HG03103 (cell line): ENCODE results near the gene MYBPC1.
"Not testable (repeated sequence)": the region's sequence is repeated elsewhere in the genome, so short reads cannot be mapped to it uniquely, and the experiment has no call there.

ENCODE experiments used
- ATAC-seq: cut with Tn5 transposase; IDR thresholded peaks from one replicate; pipeline ENCODE4 v1.9.1; 2021; ENCODE audit warnings: low read depth; ENCODE audit not compliant: unreplicated experiment

The MYBPC1 gene, protein sequence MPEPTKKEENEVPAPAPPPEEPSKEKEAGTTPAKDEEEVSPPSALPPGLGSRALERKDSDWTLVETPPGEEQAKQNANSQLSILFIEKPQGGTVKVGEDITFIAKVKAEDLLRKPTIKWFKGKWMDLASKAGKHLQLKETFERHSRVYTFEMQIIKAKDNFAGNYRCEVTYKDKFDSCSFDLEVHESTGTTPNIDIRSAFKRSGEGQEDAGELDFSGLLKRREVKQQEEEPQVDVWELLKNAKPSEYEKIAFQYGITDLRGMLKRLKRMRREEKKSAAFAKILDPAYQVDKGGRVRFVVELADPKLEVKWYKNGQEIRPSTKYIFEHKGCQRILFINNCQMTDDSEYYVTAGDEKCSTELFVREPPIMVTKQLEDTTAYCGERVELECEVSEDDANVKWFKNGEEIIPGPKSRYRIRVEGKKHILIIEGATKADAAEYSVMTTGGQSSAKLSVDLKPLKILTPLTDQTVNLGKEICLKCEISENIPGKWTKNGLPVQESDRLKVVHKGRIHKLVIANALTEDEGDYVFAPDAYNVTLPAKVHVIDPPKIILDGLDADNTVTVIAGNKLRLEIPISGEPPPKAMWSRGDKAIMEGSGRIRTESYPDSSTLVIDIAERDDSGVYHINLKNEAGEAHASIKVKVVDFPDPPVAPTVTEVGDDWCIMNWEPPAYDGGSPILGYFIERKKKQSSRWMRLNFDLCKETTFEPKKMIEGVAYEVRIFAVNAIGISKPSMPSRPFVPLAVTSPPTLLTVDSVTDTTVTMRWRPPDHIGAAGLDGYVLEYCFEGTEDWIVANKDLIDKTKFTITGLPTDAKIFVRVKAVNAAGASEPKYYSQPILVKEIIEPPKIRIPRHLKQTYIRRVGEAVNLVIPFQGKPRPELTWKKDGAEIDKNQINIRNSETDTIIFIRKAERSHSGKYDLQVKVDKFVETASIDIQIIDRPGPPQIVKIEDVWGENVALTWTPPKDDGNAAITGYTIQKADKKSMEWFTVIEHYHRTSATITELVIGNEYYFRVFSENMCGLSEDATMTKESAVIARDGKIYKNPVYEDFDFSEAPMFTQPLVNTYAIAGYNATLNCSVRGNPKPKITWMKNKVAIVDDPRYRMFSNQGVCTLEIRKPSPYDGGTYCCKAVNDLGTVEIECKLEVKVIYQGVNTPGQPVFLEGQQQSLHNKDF

DNA sequence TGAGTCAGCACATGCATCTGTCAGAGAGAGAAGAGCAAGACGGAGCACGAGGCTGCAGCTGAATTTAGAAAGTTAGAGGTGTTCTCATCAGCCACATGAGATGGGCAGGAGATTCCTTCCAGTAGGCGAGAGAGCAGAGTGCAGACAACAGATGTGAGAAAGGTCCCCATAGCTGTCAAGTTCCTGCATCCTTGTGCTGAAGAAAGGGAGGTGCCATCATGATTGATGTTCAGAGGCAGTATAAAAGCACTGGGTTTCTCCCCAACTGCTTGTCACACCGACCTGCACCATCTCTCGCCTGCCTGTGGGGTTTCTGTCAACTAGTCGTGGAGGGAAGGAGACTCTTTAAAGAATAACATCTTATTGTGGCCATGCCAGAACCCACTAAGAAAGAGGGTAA lies at the start of gene MYBPC1:
Gene MYBPC1 (plus strand): TSS at position 272 of the 400 bp plus-strand sequence. CDS start 100 bp downstream, at position 372.
- ATAC-seq: no peak

DNA sequence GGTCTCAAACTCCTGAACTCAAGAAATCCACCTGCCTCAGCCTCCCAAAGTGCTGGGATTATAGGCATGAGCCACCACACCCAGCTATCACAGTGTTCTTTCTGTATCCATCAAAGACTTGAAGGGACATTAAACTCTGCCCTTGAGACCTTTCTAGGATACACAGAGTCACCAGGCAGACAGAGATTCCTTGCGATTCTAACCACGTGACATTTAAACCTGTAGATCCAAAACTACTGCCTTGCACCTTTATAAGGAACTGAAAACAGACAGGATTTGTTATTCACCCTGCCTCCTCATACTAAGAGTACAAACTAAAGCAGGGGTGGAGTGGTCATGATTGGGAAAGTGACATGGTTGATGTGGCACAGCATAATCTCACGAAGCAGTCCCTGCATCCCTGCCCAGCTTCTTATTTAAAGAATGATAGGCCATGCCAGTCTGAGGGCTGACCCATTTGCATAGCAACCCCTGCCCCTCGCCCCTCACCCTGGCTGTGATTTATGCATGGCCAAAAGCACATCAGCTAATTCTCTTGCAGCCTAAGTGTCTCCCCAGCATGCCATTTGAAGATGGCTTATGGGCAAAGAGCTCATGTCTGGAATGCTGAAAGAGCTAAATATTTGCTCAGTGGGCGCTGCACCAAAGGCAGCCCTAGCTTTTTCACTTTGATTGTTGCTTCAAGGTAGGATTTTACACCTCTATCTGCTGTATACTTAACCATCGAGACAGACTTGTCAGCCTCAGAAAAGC lies 43.2 kb upstream of the MYBPC1 start:
- ATAC-seq: no peak

DNA sequence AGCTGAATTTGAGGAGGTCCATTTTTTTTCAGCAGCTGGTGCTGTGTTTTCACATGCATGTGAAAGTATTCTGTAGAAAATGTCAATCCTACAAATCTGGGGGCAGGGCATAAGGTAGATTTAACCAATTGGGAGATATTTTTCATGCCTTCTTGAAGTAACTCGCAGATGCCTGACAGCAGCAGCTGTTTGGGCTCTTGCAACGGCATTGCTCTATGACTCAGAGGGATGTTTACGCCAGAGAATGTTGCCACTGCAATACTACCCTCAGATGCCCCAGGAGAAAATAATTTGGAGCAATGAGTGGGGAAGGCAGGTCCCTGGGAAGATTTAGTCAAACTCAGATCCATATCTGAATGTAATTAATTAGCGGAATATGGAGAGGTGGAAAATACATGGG lies 42.5 kb upstream of the MYBPC1 start:
- ATAC-seq: no peak

DNA sequence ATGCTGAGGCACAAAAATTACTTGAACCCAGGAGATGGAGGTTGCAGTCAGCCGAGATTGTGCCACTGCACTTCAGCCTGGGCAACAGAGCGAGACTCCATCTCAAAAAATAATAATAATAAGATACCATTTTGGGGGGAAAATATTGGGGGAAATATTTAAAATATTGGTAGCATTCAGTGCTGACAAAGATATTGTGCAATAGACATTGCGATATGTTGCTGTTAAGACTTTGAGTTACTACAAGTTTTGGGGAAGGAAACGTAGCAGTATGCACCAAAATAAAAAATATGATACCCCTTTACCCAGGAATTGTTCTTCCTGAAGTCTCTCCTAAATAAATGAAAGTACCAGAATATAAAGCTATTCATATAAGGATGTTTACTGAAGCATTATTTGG lies 37.7 kb upstream of the MYBPC1 start:
- no peak for ATAC-seq

DNA sequence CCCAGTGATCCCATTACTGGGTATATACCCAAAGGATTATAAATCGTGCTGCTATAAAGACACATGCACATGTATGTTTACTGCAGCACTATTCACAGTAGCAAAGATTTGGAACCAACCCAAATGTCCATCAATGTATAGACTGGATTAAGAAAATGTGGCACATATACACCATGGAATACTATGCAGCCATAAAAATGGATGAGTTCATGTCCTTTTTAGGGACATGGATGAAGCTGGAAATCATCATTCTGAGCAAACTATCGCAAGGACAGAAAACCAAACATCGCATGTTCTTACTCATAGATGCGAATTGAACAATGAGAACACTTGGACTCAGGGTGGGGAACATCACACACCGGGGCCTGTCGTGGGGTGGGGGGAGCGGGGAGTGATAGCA lies 36.0 kb upstream of the MYBPC1 start:
- not testable (repeated sequence) for ATAC-seq

DNA sequence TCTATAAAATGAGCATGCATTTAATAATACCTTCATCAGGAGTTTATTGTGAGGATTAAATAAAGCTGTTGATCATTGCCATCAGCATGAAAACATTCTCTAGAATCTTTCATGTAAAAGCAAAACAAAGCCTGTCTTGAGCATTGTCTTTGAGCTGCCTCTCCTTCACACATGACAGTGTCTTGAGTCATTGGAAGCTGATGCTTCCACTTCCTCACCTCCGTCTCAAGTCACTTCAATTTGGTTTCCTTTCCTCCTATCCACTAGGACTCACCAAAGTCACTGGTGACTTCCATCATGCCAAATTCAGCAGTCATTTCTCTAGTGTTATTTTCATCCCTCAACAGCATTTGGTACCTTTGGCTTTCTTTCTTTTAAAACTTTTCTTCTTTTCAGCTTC lies 31.6 kb upstream of the MYBPC1 start:
- no peak for ATAC-seq

DNA sequence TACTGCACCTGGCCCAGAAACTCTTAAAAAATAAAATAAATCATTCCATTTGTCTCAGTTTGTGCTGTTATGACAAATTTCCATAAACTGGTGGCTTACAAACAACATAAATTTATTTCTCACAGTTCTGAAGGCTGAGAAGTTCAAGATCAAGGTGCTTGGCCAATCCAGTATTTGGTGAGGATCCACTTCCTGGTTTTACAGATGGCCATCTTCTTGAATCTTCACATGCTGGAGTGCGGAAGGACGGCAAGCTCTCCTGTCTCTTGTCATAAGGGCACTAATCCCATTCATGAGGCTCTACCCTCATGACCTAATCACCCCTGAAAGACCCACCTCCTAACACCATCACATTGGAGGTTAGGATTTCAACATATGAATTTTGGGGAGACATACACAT lies 29.9 kb upstream of the MYBPC1 start:
- ATAC-seq: no peak

DNA sequence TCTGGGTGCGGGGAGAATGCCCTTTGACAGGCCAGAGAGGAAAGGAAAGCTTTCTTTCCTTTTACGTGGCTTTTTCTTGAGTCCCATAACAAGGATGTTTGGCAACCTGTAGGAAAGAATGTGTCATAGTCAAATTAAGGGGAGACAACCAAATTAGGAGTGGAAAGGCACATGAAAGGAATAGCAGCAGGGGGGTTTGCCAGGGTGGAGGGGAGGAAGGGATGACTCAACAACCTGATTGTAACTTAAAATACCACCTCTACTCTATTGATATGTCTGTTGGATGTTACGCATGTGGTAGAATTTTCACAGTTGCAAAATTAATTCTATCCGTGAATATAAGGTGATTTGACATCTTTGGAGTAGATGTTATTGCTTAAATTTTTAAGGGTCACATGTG lies 28.5 kb upstream of the MYBPC1 start:
- no peak for ATAC-seq

DNA sequence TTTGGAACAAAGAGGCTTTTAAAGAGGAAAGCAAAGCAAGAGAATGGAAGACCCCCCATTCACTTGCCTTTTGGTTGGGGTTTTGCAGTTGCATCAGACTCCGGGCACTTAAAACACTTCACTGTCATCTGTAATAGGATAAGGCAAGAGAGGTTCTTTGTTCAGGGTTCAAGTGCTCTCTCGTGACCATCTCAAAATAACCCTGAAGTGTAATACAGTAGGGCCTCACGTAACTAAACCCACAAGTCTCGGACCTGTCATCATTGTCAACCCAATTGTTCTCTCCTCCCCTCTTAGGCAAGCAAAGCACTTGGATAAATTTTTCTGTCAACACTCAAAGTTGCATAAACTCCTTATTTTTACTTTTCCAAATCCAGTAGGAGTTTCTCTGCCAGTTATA lies 26.9 kb upstream of the MYBPC1 start:
- ATAC-seq: no peak

DNA sequence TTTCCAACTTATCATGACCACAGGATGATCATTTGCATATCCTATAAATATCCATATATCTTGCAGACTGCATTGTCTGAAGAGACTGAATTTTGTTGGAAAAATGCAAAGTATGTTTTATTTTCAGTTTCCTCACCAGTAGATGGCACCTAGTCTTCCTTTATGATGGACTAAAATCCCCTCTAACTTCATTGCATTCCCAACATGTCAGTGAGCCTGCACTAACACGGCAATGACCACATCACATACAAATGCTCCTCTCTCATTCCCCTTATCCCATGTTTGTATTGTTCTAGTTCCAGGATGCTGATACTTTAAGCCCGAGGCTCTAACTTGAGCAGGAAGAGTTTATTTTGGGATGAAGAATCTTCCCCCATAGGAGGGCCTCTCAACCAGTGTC lies 24.7 kb upstream of the MYBPC1 start:
- ATAC-seq: no peak

DNA sequence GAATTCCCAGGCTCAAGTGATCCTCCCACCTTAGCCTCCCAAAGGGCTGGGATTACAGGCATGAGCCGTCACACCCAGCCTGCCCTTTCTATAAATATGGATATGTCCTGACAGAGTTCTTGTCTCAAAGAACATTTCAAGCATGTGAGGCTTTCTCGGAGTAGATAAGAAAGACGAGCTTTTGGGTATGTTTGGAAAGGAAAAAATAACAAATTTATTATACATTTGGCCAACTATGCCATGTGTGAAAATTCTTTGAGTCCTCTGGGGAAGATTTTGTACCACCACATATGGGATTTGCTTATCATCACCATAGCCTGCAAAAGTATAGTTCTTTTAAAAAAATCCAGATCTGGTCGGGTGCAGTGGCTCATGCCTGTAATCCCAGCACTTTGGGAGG lies 23.7 kb upstream of the MYBPC1 start:
- no peak for ATAC-seq

DNA sequence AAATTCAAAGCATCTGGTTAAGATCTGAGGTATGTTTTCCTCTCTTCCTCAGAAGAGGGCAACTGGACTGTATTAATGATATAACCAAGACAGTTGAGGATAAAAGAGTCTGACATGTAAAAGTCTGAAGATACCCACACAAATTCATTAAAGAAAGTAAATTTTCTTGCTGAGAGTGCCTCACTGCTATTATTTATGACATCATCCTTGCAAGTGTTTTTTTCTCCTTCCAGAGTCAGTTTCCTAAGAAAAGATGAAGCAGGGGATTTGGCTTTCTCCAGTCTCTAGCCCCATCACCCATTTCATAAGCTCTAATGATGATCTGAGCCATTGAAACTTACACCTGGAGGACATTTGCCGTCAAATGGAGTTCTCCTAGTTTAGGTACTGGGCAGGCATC lies 21.0 kb upstream of the MYBPC1 start:
- ATAC-seq: no peak

DNA sequence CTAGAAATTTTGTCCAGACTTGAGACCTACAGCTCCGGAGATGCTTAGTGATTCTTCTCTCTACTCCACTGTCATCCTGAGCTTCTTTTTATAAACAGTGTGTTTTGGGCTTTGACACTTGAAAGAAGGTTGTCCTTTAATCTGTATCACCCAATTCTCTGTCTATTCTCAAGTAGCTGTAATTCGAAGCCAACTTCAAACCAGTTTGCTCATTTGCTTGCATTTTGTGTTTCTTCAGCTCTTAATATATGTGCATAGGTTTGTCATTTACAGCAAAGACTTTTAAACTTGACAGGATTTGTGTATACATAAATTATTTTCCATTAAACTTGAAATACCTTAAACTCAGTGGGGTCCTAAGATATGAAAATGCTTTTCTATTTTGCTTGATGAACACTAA lies 16.4 kb upstream of the MYBPC1 start:
- no peak for ATAC-seq

DNA sequence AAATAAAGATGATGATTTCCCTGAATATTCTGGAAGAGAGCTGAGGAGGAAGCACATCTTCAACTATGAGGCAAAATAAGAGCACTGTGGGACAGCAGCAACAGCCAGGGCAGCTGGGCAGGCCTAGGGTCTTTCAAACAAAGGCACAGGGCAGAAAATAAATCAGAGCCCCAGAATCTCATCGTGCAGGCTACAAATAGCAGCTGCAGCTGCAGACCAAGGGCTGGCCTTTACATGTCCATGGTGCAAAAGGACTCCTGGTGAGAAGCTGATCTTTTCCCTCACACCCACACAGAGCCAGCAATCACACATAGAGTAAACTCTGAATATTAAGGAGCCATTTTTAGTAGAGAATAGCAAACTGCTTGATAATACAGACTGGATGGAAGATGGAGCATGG lies 13.6 kb upstream of the MYBPC1 start:
- no peak for ATAC-seq

DNA sequence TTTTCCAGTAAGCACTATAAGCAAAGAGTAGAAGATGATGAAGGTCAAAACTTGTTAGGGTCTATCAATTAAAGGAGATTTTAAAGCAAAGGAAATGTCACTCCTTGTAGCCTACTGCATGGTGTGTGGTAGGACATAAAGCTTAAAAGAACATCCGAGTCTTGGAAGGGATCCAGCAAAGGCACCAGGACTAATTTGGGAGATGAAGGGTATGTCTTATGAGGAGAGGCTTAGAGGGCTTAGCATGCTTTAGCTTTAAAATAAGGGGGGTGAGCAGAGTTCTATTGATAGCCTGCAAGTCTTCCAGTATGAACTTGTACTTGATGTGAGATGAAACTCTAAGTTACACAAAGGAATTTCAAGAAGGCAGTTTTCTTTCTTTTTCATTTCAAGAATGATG lies 11.8 kb upstream of the MYBPC1 start:
- ATAC-seq: no peak

DNA sequence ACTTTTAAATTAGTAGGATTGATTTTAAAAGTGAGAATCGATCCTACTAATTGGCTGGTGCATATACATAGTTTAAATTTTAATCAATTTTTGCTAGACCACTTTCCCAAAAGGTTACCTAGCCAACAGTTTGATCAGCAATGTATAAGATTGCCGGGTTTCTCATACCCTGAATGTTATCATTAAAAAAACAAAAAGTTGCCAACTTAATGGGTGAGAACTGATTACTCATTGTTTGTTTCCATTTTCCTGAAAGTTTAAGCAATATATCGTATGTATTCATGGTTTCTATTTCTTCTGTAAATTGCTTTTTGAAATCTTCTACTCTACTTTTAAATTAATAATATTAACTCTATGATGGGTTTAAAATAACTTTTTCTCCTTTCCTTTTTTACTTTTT lies 4.4 kb upstream of the MYBPC1 start:
- no peak for ATAC-seq

DNA sequence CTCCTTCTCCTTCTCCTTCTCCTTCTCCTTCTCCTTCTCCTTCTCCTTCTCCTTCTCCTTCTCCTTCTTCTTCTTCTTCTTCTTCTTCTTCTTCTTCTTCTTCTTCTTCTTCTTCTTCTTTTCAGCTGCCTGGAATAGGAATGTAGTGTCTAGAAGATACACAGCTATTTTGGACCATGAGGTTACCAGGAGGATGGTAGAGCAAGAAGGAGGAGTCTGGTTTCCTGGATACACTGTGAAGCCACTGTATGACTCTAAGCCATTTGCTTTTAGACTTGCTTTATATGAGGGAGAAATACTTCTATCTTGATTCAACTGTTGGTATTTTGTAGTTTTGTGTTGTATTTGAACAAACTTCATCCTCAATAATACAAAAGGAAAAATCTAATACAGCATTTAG lies 3.0 kb upstream of the MYBPC1 start:
- ATAC-seq: no peak

DNA sequence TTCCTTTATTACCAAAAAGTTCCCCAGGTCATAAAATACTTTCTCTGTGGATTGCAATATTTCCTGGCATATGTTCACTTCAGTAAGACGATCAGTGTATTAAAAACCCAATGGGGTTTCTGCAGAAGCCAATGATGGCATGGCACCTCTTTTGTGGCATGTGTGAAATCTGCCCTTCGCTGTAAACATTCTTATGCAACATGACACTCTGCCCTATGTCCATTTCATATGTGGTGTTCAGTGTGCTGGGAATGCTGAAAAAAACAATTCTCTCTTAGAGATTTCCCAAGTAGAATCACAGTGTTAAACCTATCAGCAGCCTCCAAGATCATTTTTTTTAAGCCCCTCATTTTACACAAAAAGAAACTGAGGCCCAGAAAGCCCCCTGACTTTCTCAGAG lies 2.3 kb upstream of the MYBPC1 start:
- no peak for ATAC-seq

DNA sequence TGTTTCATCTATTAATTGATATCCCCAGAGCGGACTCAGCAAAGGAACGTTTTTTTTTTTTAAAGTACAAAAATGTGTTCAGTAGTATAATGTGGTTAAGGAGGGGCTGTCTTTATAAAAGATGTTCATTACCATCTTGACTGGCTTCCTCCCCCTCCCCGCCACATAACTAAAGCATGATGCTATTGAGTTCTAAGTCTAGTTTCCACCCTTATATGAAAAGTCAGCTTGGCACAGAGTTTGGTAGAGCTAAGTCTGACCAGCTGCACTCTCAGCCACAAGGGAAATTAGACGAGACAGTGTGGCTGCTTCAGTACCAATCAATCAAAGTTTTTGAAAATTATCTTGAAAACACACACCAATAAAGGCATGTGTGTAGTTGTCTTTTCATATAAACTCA lies 1.9 kb upstream of the MYBPC1 start:
- no peak for ATAC-seq

DNA sequence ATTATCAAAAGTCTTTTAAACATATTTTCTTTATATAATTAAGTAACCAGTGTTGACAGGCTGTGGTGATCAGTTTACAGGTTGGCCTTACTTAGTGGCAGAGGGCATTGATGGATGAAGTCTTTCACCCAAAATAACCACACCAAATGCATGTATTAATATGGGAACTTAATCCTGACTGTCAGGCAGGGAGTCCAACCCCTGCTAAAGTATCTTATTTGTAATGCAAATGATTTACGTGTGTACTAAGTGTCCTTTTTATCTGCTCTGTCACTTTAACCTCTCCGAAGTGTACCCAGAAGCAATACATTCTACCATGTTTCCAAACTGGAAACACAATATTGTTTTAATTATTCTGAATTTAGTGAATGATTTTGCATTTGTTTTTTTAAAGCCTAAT lies 1.4 kb downstream of the MYBPC1 start:
- ATAC-seq: no peak

DNA sequence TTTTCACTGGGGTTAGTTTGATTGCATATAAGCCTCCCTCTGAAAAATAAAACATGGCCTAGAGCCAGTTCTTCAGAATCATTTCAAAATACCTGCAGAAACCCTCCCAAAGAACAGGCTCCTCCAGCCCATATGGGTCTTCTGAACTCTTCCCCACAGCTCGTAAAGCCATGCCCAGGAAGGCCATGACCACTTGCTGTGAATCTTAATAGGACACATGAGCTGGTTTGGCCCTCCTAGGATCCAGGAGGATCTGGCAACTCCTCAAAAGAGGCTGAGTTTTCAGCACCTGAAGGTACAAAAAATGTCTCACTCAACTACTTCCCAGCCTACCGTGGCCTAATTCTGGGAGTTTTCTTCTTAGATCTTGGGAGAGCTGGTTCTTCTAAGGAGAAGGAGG lies 2.4 kb downstream of the MYBPC1 start:
- ATAC-seq: no peak
